DMS153 treated with DMSO at 0.1 percent for 48 hours (cell line): Measurements from ENCODE around the gene CDH10.

ENCODE experiments used
- DNase-seq: peaks from one replicate; lab custom pipeline; 2025; ENCODE audit not compliant: unreplicated experiment; lab: John Stamatoyannopoulos, UW

Gene CDH10

DNA sequence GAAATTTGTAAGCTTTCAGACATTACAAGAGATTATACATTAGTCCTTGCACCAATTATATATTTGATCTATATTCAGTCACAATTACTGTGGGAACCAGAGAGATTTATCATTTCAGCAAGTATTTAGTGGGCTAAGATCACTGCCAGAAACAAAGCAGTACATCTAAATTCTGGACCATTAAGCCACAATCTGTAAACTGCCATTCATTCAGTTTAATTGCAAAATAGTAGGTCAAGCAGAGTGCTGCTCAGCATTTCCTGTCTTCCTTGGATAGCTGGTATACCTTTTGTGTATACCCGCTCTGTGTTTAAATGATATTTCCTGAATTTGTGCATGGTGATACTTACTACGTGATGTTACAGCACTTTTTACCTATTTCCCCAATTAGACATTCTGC is 42.6 kb downstream of the CDH10 start:
- no peak for DNase-seq

DNA sequence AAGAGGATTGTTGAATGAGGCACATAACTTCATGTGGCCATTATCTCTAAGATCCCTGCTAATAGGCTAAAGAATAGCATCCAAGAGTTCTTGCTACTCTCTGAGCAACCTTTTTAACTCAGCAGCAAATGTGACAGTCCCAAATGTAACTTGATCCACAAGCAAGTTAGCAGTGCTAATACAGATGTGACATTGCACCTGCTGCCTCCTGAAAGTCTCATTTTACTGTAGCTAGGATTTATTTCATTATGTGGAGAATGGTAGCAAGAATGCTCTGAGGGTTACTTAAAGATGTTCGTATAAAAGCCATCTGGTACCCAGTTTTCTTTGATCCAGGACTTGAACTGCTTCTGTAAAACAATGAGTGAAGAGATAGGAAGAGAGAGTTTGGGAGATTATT is 45.8 kb downstream of the CDH10 start:
- no peak for DNase-seq

GRCh38 chr5:24595329-24595728 is 49.4 kb downstream of the CDH10 start:
- DNase-seq = no peak

- no peak for DNase-seq
Observed at GRCh38 chr5:24591426-24591825, 53.4 kb downstream of the CDH10 start.

- DNase-seq = no peak
Observed at GRCh38 chr5:24589566-24589965, 55.2 kb downstream of the CDH10 start.

- DNase-seq = no peak
Observed at GRCh38 chr5:24585751-24586150, 59.0 kb downstream of the CDH10 start.

- no peak for DNase-seq
Observed at GRCh38 chr5:24571302-24571701, 73.5 kb downstream of the CDH10 start.

- DNase-seq = no peak
Observed at GRCh38 chr5:24566933-24567332, 77.8 kb downstream of the CDH10 start.

DNA sequence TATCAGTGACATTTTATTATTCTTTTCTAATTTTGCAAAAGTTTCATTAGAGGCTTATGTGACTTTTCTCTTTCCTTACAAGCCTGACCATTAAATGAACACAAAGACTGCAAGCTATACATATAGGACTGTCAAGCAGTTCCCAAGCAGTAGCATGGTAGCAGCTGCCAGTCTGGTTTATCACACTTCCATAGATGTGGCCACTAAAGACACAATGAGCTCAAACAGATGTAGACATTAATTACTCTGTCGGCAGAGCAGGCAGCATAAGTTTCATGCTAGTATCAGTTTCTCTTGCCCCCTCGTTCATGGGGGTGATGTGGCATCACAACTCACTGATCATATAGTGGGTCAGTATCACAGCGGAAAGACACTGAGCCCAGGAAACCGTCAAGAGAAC is 89.5 kb downstream of the CDH10 start:
- no peak for DNase-seq

DNA sequence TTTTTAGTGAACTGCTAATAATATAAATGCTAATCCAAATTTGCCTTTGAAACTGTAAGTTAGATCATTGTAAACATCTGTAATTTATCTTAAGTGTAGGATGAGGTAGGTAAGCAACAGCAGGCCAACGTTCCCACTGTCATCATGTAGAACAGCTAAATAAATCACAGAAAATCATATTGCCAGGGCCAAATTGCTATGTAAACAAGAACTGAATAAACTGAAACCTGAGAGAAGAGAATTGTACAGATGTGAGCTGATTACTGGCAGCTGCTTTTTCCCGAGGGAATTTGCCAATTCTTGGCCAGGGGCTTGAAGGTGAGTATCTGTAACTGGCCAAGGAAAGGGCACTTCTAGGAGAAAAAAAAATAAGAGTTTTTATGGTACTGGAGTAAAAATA is 97.6 kb downstream of the CDH10 start:
- DNase-seq = peak; percentile 28

GRCh38 chr5:24539613-24540012 is 105.2 kb downstream of the CDH10 start:
- no peak for DNase-seq

DNA sequence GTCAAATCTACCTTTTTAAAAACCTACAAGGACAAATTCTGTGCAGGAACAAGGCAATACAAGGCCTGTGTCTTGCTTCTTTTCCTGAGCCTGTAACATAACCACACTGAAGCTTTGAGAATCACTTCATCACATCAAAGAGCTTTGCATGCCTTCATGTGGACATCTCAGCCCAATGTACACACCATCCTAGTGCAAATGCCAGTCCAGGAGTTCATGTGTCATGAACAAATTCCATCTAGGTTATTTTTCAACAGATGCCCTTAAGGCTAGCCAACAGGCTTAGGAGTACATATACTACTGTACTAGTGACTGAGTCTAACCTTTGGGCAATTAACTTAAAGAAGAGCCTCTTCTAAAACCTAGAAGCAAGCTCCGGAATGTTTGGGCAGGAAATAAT is 106.4 kb downstream of the CDH10 start:
- DNase-seq = no peak

DNA sequence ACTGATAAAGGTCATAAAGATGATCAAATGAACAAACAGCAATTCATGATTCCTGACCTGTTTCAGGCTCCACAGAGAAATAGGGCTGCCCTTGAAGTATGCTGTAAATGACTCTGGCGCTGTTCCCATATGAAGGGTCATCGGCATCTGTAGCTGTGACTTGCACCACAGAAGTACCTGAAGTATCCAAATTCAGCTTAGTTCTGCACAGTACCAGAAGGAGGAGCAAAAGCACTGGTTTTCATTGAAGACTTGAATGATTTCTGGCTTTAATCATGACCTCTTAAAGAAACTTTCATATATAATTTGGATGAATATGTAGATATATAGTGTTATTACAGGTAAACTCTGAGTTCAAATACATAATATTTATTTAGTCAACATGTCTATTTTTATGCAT is 109.1 kb downstream of the CDH10 start:
- DNase-seq = no peak

DNA sequence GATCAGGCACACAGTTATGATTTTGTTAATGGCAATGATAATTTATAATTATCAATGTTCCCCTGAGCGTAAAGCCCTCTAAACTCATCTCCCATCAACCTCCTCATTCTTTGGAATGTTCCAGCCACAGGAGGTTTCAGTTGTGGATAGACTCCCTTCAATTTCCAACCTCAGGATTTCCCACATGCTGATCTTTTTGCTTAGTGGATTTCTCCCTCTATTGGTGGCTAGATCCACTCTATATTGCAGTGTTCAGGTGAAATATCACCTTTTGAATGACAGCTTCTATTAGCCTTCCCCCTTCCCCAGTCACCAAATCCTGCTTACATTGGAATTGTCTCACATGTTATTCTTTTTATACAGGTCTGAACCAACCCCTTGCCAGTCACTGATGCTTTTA is 113.9 kb downstream of the CDH10 start:
- DNase-seq = no peak

DNA sequence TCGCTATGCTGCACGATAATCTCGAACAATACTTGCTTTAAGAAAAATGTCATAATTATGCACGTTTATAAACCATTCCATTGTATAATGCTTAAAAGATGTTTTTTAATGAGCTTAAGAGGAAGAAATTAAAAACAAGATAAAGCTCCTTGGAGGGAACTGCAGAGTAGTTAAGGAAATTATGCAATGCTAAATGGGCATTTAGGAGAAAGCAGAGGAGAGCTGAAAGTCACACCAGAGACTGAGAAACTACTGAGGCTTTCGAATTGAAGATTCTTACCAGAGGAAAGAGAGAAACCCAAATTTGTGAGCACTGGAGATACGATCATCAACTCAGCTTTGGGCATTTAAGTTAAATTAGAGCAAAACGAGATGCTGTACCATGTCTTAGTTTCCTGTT is 119.4 kb downstream of the CDH10 start:
- no peak for DNase-seq

DNA sequence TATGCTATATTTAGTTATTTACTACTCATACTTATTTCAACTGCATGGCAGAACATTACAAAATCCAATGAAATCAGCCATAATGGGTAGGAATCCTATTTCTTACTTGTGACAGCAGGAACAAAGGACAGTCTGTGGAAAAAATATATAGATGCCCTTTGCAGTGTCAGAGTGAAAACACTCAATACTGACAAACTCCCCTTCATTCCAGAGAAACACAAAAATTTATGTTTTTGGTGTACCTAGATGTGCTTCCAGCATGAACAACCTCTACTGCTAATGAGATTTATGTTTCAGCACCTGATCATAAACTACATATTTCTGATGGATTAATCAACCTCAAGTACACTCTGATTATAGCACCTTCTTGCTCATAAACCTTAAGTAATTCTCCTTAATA is 132.4 kb downstream of the CDH10 start:
- DNase-seq = no peak

GRCh38 chr5:24510523-24510988 is 134.2 kb downstream of the CDH10 start:
- no peak for DNase-seq

GRCh38 chr5:24509943-24510342 is 134.8 kb downstream of the CDH10 start:
- no peak for DNase-seq

DNA sequence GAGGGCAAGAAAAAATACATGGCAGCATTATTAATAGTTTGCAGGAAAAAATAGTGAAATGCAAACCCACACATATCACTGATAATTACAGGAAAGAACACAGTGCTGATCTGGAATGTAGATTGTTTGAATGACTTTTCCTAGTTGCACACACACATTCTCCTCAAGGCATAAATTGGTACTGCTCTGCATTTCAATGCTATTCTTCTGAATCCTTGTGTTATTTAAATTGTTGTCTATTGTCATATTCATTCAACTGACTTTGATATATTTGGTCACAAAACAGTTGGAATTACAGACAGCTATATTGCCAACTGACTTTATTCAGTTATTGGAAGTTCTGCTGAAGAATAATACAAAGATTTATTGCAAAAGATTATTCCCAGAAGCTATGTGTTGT is 139.5 kb downstream of the CDH10 start:
- DNase-seq = no peak

- DNase-seq = no peak
Observed at GRCh38 chr5:24497591-24498157, 147.1 kb downstream of the CDH10 start.

DNA sequence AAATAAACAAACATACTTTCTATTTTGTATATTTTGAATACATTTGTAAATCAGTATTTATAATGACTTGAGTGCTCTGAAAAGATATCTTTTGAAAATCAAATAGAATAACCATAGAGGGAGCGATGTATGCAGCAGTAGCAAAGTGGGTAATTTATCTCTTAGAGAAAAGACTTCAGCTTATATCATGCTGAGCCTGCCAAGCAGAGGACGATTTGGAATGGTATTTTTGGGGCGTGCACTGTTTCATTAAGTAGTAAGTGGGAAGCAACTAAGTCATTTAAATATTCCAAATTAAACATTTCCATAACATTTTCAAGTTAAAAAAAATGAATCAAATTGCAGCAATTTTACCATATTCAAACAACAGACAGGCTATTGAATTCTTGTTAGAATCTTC is 147.6 kb downstream of the CDH10 start:
- DNase-seq = no peak

DNA sequence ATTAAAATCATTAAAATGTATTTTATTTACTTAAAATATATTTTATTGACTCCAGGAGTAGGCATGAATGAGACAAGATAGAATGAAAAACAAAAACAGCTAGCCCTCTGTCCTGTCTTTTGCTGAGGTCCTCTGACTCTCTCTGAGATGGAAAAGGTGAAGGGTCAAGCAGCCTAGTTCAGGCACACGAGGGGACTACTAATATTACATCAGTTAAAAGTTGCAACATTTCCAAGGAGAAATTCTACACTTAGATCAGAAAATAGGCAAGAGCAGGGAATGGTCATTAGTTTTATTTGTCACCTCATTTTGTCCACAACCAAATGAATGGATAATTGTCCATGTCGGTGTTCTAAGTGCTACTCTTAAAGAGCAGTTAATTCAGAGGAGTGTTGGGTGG is 148.5 kb downstream of the CDH10 start:
- no peak for DNase-seq

GRCh38 chr5:24492229-24492628 is 152.5 kb downstream of the CDH10 start:
- DNase-seq = no peak

DNA sequence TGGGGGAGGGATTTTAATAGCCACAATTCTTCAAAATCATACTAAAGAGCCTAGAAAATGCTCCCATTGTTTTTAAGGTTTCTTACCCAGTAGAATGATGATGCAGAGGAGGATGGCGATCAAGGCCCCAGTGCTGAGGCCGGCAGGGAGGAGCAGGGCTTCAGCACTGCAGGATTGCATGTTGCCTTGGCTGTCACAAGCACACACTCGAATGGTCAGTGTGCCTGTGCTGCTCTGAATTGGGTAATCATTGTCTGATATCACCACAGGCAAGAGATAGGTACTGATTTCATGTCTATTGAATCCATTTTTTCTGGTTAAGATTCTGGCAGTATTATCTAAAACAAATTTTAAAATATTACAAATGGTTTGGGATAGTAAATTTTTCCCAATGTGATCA is 153.3 kb downstream of the CDH10 start:
- DNase-seq = no peak
